Peyer's patch (tissue), 4 donors: Measurements from ENCODE around the gene PRR33.
"Not testable (repeated sequence)": the region's sequence is repeated elsewhere in the genome, so short reads cannot be mapped to it uniquely, and the experiment has no call there.

Experiments used
- POLR2A ChIP-seq, 2 donors: fragments of 450-650 bp; IDR thresholded peaks; one replicate each; pipeline ENCODE4 v1.5.1; 2017; ENCODE audit warnings: antibody characterized with exemption in 2 of 2, mild to moderate bottlenecking in 2 of 2, moderate library complexity in 2 of 2
- TF ChIP-seq, protein P1 (sequence below), 6 experiments: fragments of 450-650 bp in 4 of 6; fragments of 200-600 bp in 2 of 6; sonication (generic) in 1 of 6; IDR thresholded peaks; one replicate each; pipeline ENCODE4 v1.5.1; 2017 to 2019; ENCODE audit warnings: antibody characterized with exemption in 6 of 6, mild to moderate bottlenecking in 3 of 6, moderate library complexity in 1 of 6

DNA sequence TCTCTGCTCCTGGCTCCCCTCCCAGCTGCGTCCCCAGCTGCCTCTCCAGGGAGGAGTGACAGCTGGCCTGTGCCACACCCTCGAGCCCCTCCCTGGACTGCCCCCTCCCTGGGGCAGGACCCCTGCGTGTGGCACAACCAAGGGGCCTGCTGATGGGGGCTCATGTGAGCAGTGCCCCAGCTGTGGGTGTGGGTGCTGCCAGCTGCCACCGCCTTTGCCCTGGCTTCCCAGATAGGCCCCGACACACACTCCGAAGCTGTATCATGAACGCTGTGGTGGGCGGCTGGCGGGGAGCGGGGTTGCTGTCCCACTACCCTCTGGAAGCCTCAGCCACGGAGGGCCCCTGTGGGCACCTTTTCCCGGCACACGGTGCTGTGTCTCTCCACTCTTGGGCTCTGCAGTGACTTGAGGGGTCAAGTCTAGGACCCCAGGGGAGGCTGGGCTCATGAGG, 15.8 kb downstream of the PRR33 start:
- TF ChIP-seq, protein P1, sequence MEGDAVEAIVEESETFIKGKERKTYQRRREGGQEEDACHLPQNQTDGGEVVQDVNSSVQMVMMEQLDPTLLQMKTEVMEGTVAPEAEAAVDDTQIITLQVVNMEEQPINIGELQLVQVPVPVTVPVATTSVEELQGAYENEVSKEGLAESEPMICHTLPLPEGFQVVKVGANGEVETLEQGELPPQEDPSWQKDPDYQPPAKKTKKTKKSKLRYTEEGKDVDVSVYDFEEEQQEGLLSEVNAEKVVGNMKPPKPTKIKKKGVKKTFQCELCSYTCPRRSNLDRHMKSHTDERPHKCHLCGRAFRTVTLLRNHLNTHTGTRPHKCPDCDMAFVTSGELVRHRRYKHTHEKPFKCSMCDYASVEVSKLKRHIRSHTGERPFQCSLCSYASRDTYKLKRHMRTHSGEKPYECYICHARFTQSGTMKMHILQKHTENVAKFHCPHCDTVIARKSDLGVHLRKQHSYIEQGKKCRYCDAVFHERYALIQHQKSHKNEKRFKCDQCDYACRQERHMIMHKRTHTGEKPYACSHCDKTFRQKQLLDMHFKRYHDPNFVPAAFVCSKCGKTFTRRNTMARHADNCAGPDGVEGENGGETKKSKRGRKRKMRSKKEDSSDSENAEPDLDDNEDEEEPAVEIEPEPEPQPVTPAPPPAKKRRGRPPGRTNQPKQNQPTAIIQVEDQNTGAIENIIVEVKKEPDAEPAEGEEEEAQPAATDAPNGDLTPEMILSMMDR (IDR thresholded peaks at IDR 0.05), result not testable (repeated sequence)
- not testable (repeated sequence) for TF ChIP-seq POLR2A (IDR thresholded peaks at IDR 0.05)
